Measurements from ENCODE around the gene TBC1D1.

GRCh38 chr4:37981844-37982720 lies 91.2 kb downstream of the TBC1D1 start:
- no peak for TF ChIP-seq CTCF (conservative IDR thresholded peaks at IDR 0.05; ENCODE audit: low read depth, low read length)
- no peak for TF ChIP-seq EZH2phosphoT487 (IDR thresholded peaks at IDR 0.05; ENCODE audit: borderline replicate concordance, low read length)

All from PC-3 (cell line).